ENCODE data around the gene MCU. TPM values are rescaled to one million over a fixed set of nuclear protein-coding genes. Genes with fewer than 3 reads are reported as not detected.
"Not testable (repeated sequence)": the region's sequence is repeated elsewhere in the genome, so short reads cannot be mapped to it uniquely, and the experiment has no call there.

MCU gene, protein sequence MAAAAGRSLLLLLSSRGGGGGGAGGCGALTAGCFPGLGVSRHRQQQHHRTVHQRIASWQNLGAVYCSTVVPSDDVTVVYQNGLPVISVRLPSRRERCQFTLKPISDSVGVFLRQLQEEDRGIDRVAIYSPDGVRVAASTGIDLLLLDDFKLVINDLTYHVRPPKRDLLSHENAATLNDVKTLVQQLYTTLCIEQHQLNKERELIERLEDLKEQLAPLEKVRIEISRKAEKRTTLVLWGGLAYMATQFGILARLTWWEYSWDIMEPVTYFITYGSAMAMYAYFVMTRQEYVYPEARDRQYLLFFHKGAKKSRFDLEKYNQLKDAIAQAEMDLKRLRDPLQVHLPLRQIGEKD
- 10 to 100 TPM in 1 of 2 donors, 1 to 10 TPM in 1; 7.9 to 17.1 TPM for total RNA-seq

DNA sequence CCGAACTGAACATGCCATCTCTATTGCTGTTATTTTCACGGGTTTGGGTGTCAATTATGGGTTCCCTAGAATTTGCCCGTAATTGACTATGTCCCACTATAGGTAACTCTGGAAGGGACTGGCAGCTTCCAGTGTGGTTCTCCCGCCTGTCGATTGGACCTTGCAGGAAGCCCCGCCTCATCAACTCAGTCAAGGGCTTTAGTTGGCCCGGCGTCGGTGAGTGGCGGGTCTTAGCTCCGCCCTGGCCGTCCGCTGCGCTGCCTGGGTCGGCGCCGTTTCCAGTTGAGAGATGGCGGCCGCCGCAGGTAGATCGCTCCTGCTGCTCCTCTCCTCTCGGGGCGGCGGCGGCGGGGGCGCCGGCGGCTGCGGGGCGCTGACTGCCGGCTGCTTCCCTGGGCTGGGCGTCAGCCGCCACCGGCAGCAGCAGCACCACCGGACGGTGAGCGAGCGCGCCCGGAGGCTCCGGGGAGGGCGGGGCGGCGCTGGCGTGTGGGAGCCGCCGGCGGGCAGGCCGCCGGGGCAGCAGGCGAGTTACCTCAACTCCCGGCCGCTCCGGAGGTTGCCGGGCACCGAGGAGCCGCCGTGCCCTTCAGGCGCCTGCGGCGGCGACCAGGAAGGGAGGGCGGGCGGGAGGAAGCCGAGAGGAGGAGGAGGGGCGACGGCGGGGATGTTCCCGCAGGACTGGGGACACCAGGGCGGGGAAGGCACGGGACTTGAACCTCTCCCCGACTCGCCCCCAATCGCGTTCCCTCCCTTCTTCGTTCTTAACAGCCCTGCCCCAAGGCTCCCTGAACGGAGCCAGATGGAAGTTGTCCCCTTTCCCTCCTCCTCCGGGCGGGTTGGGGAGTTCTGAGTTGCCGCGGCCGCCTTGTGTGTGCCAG lies at the start of gene MCU:
Gene MCU, plus strand, starts transcription at position 281 of the 881 bp plus-strand sequence. Its CDS starts 9 bp downstream, at position 290.
- Histone ChIP-seq H3K36me3 (replicated peaks in 1 of 2; ENCODE audit: insufficient read depth in 1 of 2, low read depth in 2 of 2) (no peaks in the 10 kb centered on the region), H3K4me3 (peak within 1 kb of the TSS; percentile 35 to 79), H3K9me3 (no peaks in the 10 kb centered on the region), H3K27me3 (no peaks in the 10 kb centered on the region), H3K27ac (peak within 1 kb of the TSS; percentile 81 to 96 (median 89)), H3K4me1 (peaks cover 30% of the 10 kb centered on the region)
- ATAC-seq = peak; percentile 93
- WGBS, 2 donors = 0% methylated on average over 3 to 54 of the region's 83 CpGs
- DNase-seq = peak; percentile 95 to 99 (median 98)
- TF ChIP-seq POLR2A (IDR thresholded peaks at IDR 0.05) = peak; percentile 77 to 90 (median 77)
- TF ChIP-seq, protein P1, sequence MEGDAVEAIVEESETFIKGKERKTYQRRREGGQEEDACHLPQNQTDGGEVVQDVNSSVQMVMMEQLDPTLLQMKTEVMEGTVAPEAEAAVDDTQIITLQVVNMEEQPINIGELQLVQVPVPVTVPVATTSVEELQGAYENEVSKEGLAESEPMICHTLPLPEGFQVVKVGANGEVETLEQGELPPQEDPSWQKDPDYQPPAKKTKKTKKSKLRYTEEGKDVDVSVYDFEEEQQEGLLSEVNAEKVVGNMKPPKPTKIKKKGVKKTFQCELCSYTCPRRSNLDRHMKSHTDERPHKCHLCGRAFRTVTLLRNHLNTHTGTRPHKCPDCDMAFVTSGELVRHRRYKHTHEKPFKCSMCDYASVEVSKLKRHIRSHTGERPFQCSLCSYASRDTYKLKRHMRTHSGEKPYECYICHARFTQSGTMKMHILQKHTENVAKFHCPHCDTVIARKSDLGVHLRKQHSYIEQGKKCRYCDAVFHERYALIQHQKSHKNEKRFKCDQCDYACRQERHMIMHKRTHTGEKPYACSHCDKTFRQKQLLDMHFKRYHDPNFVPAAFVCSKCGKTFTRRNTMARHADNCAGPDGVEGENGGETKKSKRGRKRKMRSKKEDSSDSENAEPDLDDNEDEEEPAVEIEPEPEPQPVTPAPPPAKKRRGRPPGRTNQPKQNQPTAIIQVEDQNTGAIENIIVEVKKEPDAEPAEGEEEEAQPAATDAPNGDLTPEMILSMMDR (IDR thresholded peaks at IDR 0.05) = no peak
- intact Hi-C loops (cut with DNase I) = loop anchor here (10.0 kb wide), 1 partner anchor 327 kb away; no protein-coding TSS in a partner anchor

DNA sequence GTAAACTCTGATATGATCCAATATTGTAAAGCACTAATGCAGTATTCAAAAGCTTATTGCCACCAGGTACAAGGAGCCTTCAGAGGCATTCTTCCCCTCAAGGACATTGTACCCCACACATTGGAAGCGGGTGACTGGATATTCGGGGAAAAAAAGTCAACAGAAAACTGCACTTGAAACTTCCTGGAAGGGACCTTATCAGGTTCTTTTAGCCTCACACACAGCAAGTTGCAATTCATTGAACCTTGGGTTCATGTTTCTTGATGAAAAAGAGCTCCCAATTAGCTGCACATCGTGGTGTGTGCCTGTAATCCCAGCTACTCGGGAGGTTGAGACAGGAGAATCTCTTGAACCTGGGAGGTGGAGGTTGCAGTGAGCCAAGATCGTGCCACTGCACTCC lies 49.6 kb upstream of the MCU start:
- Histone ChIP-seq H3K4me3 (no peak overlapping the region), H3K36me3 (replicated peaks in 1 of 2; ENCODE audit: insufficient read depth in 1 of 2, low read depth in 2 of 2) (no peaks in the 10 kb centered on the region), H3K4me1 (peaks cover 14% of the 10 kb centered on the region), H3K9me3 (no peaks in the 10 kb centered on the region), H3K27me3 (no peaks in the 10 kb centered on the region), H3K27ac (no peak overlapping the region)
- intact Hi-C loops (cut with DNase I) = no loop called here
- DNase-seq (no peak), ATAC-seq (no peak)
- 76 to 94% methylated on average over 5 of the region's 5 CpGs for WGBS, 2 donors
- TF ChIP-seq POLR2A (IDR thresholded peaks at IDR 0.05) = no peak
- TF ChIP-seq, protein P1 (IDR thresholded peaks at IDR 0.05) = no peak

DNA sequence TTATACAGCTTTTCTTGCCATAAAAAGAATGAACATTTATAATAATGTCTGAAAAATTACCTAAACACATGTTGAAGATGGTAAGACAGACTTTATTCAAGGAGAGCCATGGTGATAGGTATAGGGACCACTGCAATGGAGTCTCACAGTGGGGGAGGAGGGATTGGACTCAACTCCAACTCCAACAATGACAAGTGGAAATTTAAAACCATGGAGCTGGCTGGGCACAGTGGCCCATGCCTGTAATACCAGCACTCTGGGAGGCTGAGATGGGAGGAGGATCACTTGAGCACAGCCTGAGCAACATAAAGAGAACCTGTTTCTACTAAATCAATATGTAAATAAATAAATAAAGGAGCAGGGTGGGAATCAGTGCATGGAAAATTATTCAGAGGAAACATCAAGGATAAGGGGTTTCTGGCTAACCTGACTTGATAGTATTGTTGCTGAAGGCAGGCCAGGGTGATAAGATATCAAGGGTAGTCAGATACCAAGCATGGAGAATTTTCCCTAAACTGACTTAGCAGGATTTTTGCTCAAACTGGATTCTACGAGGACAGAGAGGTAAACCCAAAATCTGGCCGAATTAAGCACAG lies 46.6 kb upstream of the MCU start:
- TF ChIP-seq, protein P1 (IDR thresholded peaks at IDR 0.05) = no peak
- no peak for TF ChIP-seq POLR2A (IDR thresholded peaks at IDR 0.05)
- Histone ChIP-seq H3K27ac (no peak overlapping the region), H3K4me3 (no peak overlapping the region), H3K27me3 (no peaks in the 10 kb centered on the region), H3K4me1 (no peaks in the 10 kb centered on the region), H3K9me3 (no peaks in the 10 kb centered on the region), H3K36me3 (replicated peaks in 1 of 2; ENCODE audit: insufficient read depth in 1 of 2, low read depth in 2 of 2) (no peaks in the 10 kb centered on the region)
- intact Hi-C loops (cut with DNase I) = no loop called here
- no peak for ATAC-seq
- DNase-seq = no peak
- 35 to 51% methylated on average over 2 of the region's 2 CpGs for WGBS, 2 donors

DNA sequence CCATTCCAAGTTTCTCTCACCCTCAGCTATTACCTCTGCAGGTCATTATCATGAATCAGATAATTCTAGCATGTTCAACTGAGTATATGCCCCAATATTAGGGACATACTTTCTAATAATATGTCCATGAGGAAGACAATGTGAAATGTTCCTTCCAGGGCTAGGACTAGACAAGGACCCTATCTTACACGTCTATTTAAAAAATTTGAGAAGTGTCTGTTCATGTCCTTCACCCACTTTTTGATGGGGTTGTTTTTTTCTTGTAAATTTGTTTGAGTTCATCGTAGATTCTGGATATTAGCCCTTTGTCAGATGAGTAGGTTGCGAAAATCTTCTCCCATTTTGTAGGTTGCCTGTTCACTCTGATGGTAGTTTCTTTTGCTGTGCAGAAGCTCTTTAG lies 45.0 kb upstream of the MCU start:
- H3K4me1 ChIP-seq; H3K27ac ChIP-seq; H3K36me3 ChIP-seq (replicated peaks in 1 of 2; ENCODE audit: insufficient read depth in 1 of 2, low read depth in 2 of 2); H3K9me3 ChIP-seq; ATAC-seq; intact Hi-C loops (cut with DNase I); H3K4me3 ChIP-seq; DNase-seq; H3K27me3 ChIP-seq: not testable (repeated sequence)
- WGBS, 2 donors = 90% methylated on average over 3 of the region's 3 CpGs

GRCh38 chr10:72648301-72648700 lies 43.6 kb upstream of the MCU start:
- no peak for ATAC-seq
- no peak overlapping the region for H3K4me3 ChIP-seq
- TF ChIP-seq, protein P1 (IDR thresholded peaks at IDR 0.05) = no peak
- TF ChIP-seq POLR2A (IDR thresholded peaks at IDR 0.05) = no peak
- H3K4me1 ChIP-seq = no peaks in the 10 kb centered on the region
- WGBS, 2 donors = 95 to 96% methylated on average over 1 of the region's 1 CpG
- H3K9me3 ChIP-seq = no peaks in the 10 kb centered on the region
- no peaks in the 10 kb centered on the region for H3K27me3 ChIP-seq
- intact Hi-C loops (cut with DNase I) = no loop called here
- DNase-seq = no peak
- H3K27ac ChIP-seq = no peak overlapping the region
- no peaks in the 10 kb centered on the region for H3K36me3 ChIP-seq (replicated peaks in 1 of 2; ENCODE audit: insufficient read depth in 1 of 2, low read depth in 2 of 2)

Data from body of pancreas (tissue), 4 donors.